Astrocyte (in vitro differentiated cells and primary cell): Measurements from ENCODE around the gene MRPL22. TPM values are rescaled to one million over a fixed set of nuclear protein-coding genes. Genes with fewer than 3 reads are reported as not detected.

ENCODE experiments used
- DNase-seq: peaks from one replicate; pipeline ENCODE4 v3.0.0-alpha.2; 2010; ENCODE audit warnings: low read depth
- FAIRE-seq: peaks from 2 replicates; lab custom pipeline; 2011; peaks lifted over from hg19 to GRCh38; lab: Jason Lieb, UNC
- H2AFZ ChIP-seq: 2 replicates; pipeline ENCODE4 v1.6.0; 2012; ENCODE audit warnings: low read depth, low read length, inconsistent platforms
- H3K27ac ChIP-seq: 2 replicates; pipeline ENCODE4 v1.5.1; 2011; ENCODE audit warnings: low read depth, low read length, inconsistent platforms
- H3K27me3 ChIP-seq: 2 replicates; pipeline ENCODE4 v1.6.0; 2011; ENCODE audit warnings: low read length, inconsistent platforms; ENCODE audit not compliant: insufficient read depth
- H3K36me3 ChIP-seq: 2 replicates; pipeline ENCODE4 v1.5.1; 2011; ENCODE audit warnings: low read length, inconsistent platforms; ENCODE audit not compliant: insufficient read depth
- H3K4me1 ChIP-seq: 2 replicates; pipeline ENCODE4 v1.5.1; 2011; ENCODE audit warnings: low read length, inconsistent platforms; ENCODE audit not compliant: insufficient read depth
- H3K4me2 ChIP-seq: 2 replicates; pipeline ENCODE4 v1.6.0; 2012; ENCODE audit warnings: low read length, inconsistent platforms
- H3K4me3 ChIP-seq: 2 replicates; pipeline ENCODE4 v1.5.1; 2011; ENCODE audit warnings: low read depth, mild to moderate bottlenecking, low read length, inconsistent platforms; ENCODE audit not compliant: insufficient read depth
- H3K79me2 ChIP-seq: 2 replicates; pipeline ENCODE4 v1.6.0; 2012; ENCODE audit warnings: mild to moderate bottlenecking, low read length, inconsistent platforms; ENCODE audit not compliant: insufficient read depth
- H3K9ac ChIP-seq: 2 replicates; pipeline ENCODE4 v1.6.0; 2012; ENCODE audit warnings: mild to moderate bottlenecking, low read length, inconsistent platforms
- H3K9me3 ChIP-seq: 2 replicates; pipeline ENCODE4 v1.5.1; 2012; ENCODE audit warnings: low read depth, mild to moderate bottlenecking, low read length, inconsistent platforms; ENCODE audit not compliant: insufficient read depth
- H4K20me1 ChIP-seq: 2 replicates; pipeline ENCODE4 v1.6.0; 2012; ENCODE audit warnings: low read length, inconsistent platforms; ENCODE audit not compliant: insufficient read depth
- H3K27ac Mint-ChIP-seq: one replicate; pipeline ENCODE4 v1.8.0; 2021; ENCODE audit warnings: mild to moderate bottlenecking, mixed read lengths; ENCODE audit not compliant: unreplicated experiment
- H3K27me3 Mint-ChIP-seq: one replicate; pipeline ENCODE4 v1.8.0; 2021; ENCODE audit warnings: low read depth, mixed read lengths; ENCODE audit not compliant: unreplicated experiment
- H3K36me3 Mint-ChIP-seq: one replicate; pipeline ENCODE4 v1.8.0; 2021; ENCODE audit warnings: low read depth, mixed read lengths; ENCODE audit not compliant: unreplicated experiment
- H3K4me1 Mint-ChIP-seq: one replicate; pipeline ENCODE4 v1.8.0; 2021; ENCODE audit warnings: low read depth, mixed read lengths; ENCODE audit not compliant: unreplicated experiment
- H3K4me3 Mint-ChIP-seq: one replicate; pipeline ENCODE4 v1.8.0; 2021; ENCODE audit warnings: mild to moderate bottlenecking, moderate library complexity, mixed read lengths; ENCODE audit not compliant: unreplicated experiment
- H3K9me3 Mint-ChIP-seq: one replicate; pipeline ENCODE4 v1.8.0; 2021; ENCODE audit warnings: mild to moderate bottlenecking, mixed read lengths; ENCODE audit not compliant: unreplicated experiment
- EZH2 ChIP-seq: IDR thresholded peaks from 2 replicates; pipeline ENCODE4 v1.6.1; 2012; ENCODE audit warnings: mild to moderate bottlenecking, low read length, inconsistent platforms; ENCODE audit not compliant: insufficient read depth
- total RNA-seq: library from RNA; stranded (reverse); gene quantifications from 2 replicates; pipeline ENCODE4 v1.2.1, GENCODE V29; 2021
- TF ChIP-seq, protein P1 (sequence below): IDR thresholded peaks from 2 replicates; pipeline ENCODE4 v1.5.1; 2011; ENCODE audit warnings: low read depth, mild to moderate bottlenecking, inconsistent platforms, low read length, moderate library complexity; ENCODE audit not compliant: insufficient read depth

Gene MRPL22
- total RNA-seq, 1 donor from 2014 or later = 49.1 TPM

- H3K4me2 ChIP-seq = no peak overlapping the region
- FAIRE-seq = no peak
- H3K27ac Mint-ChIP-seq = no peak overlapping the region
Measured at GRCh38 chr5:154916874-154917273, 24.0 kb upstream of the MRPL22 start.

GRCh38 chr5:154917757-154918156 is 23.1 kb upstream of the MRPL22 start:
- Mint-ChIP-seq H3K4me1 (no peaks in the 10 kb centered on the region), H3K27me3 (no peaks in the 10 kb centered on the region), H3K36me3 (peaks cover 2% of the 10 kb centered on the region), H3K27ac (no peak overlapping the region), H3K9me3 (no peaks in the 10 kb centered on the region), H3K4me3 (no peak overlapping the region)
- H3K27ac ChIP-seq = no peak overlapping the region
- no peaks in the 10 kb centered on the region for H3K79me2 ChIP-seq
- TF ChIP-seq, protein P1, sequence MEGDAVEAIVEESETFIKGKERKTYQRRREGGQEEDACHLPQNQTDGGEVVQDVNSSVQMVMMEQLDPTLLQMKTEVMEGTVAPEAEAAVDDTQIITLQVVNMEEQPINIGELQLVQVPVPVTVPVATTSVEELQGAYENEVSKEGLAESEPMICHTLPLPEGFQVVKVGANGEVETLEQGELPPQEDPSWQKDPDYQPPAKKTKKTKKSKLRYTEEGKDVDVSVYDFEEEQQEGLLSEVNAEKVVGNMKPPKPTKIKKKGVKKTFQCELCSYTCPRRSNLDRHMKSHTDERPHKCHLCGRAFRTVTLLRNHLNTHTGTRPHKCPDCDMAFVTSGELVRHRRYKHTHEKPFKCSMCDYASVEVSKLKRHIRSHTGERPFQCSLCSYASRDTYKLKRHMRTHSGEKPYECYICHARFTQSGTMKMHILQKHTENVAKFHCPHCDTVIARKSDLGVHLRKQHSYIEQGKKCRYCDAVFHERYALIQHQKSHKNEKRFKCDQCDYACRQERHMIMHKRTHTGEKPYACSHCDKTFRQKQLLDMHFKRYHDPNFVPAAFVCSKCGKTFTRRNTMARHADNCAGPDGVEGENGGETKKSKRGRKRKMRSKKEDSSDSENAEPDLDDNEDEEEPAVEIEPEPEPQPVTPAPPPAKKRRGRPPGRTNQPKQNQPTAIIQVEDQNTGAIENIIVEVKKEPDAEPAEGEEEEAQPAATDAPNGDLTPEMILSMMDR = no peak
- no peak for TF ChIP-seq EZH2
- no peak overlapping the region for H3K4me3 ChIP-seq
- H2AFZ ChIP-seq = no peak overlapping the region
- DNase-seq (no peak), FAIRE-seq (no peak)
- no peak overlapping the region for H3K4me2 ChIP-seq
- H3K4me1 ChIP-seq = no peaks in the 10 kb centered on the region
- H3K36me3 ChIP-seq = peaks cover 29% of the 10 kb centered on the region
- no peak overlapping the region for H3K9ac ChIP-seq
- no peaks in the 10 kb centered on the region for H3K9me3 ChIP-seq
- no peaks in the 10 kb centered on the region for H3K27me3 ChIP-seq
- no peaks in the 10 kb centered on the region for H4K20me1 ChIP-seq

More at GRCh38 chr5:154916874-154917273, 24.0 kb upstream of the MRPL22 start:
- Histone ChIP-seq H3K36me3 (peaks cover 38% of the 10 kb centered on the region), H3K79me2 (no peaks in the 10 kb centered on the region), H3K27ac (no peak overlapping the region), H3K27me3 (no peaks in the 10 kb centered on the region), H3K4me1 (no peaks in the 10 kb centered on the region), H3K9ac (no peak overlapping the region), H3K9me3 (no peaks in the 10 kb centered on the region), H3K4me3 (no peak overlapping the region), H2AFZ (no peak overlapping the region), H4K20me1 (no peaks in the 10 kb centered on the region)
- H3K9me3 Mint-ChIP-seq = no peaks in the 10 kb centered on the region
- no peak overlapping the region for H3K4me3 Mint-ChIP-seq
- TF ChIP-seq EZH2 = no peak
- TF ChIP-seq, protein P1 = no peak
- no peaks in the 10 kb centered on the region for H3K4me1 Mint-ChIP-seq
- DNase-seq = no peak
- no peaks in the 10 kb centered on the region for H3K27me3 Mint-ChIP-seq
- peaks cover 5% of the 10 kb centered on the region for H3K36me3 Mint-ChIP-seq
